H9 (cell line): Measurements from ENCODE around the gene DIMT1. TPM values are rescaled to one million over a fixed set of nuclear protein-coding genes. Genes with fewer than 3 reads are reported as not detected.

Experiments used
- DNase-seq: peaks from one replicate; pipeline ENCODE4 v3.0.0-alpha.2; 2017
- H2AFZ ChIP-seq: one replicate; pipeline ENCODE4 v1.6.1; 2013; ENCODE audit warnings: mild to moderate bottlenecking, low read length, control low read depth, moderate library complexity
- H2AK5ac ChIP-seq: 2 replicates; pipeline ENCODE4 v1.6.1; 2013; ENCODE audit warnings: low read length, control low read depth, mixed read lengths; ENCODE audit not compliant: insufficient read length
- H2BK120ac ChIP-seq: one replicate; pipeline ENCODE4 v1.6.1; 2013; ENCODE audit warnings: low read depth, mild to moderate bottlenecking, low read length, control low read depth, inconsistent platforms; ENCODE audit not compliant: poor library complexity, severe bottlenecking
- H2BK12ac ChIP-seq: 2 replicates; pipeline ENCODE4 v1.6.1; 2013; ENCODE audit warnings: low read length, control low read depth, mixed read lengths, low read depth; ENCODE audit not compliant: insufficient read length
- H2BK15ac ChIP-seq: 2 replicates; pipeline ENCODE4 v1.6.1; 2013; ENCODE audit warnings: low read depth, low read length, control low read depth
- H2BK20ac ChIP-seq: one replicate; pipeline ENCODE4 v1.6.1; 2013; ENCODE audit warnings: low read depth, mild to moderate bottlenecking, low read length, control low read depth, inconsistent platforms; ENCODE audit not compliant: poor library complexity, severe bottlenecking
- H2BK5ac ChIP-seq: 2 replicates; pipeline ENCODE4 v1.6.1; 2013; ENCODE audit warnings: low read length, control low read depth, mixed read lengths; ENCODE audit not compliant: insufficient read length
- H3K14ac ChIP-seq: 2 replicates; pipeline ENCODE4 v1.6.1; 2013; ENCODE audit warnings: low read length, control low read depth; ENCODE audit not compliant: insufficient read depth
- H3K18ac ChIP-seq: 2 replicates; pipeline ENCODE4 v1.6.1; 2013; ENCODE audit warnings: low read depth, mild to moderate bottlenecking, mixed read lengths, low read length, control low read depth; ENCODE audit not compliant: insufficient read length
- H3K23ac ChIP-seq: 2 replicates; pipeline ENCODE4 v1.6.1; 2013; ENCODE audit warnings: low read length, control low read depth, mixed read lengths, low read depth; ENCODE audit not compliant: insufficient read length
- H3K23me2 ChIP-seq: 2 replicates; pipeline ENCODE4 v1.6.1; 2013; ENCODE audit warnings: low read depth, mild to moderate bottlenecking, mixed read lengths, low read length, control low read depth; ENCODE audit not compliant: insufficient read length, poor library complexity, severe bottlenecking
- H3K27ac ChIP-seq: 2 replicates; pipeline ENCODE4 v1.5.1; 2013; ENCODE audit warnings: low read length, control low read depth, mixed read lengths, low read depth; ENCODE audit not compliant: insufficient read length
- H3K27me3 ChIP-seq: 2 replicates; pipeline ENCODE4 v1.6.1; 2013; ENCODE audit warnings: low read length, control low read depth, inconsistent platforms; ENCODE audit not compliant: insufficient read depth
- H3K4ac ChIP-seq: 2 replicates; pipeline ENCODE4 v1.6.1; 2013; ENCODE audit warnings: low read depth, mild to moderate bottlenecking, control low read depth, inconsistent platforms, low read length, moderate library complexity
- H3K4me1 ChIP-seq: 2 replicates; pipeline ENCODE4 v1.6.1; 2013; ENCODE audit warnings: low read length, control low read depth, inconsistent platforms; ENCODE audit not compliant: insufficient read depth
- H3K4me2 ChIP-seq: 2 replicates; pipeline ENCODE4 v1.6.1; 2013; ENCODE audit warnings: low read length, control low read depth, mixed read lengths; ENCODE audit not compliant: insufficient read length, insufficient read depth
- H3K56ac ChIP-seq: 2 replicates; pipeline ENCODE4 v1.6.1; 2013; ENCODE audit warnings: low read depth, mild to moderate bottlenecking, mixed read lengths, low read length, control low read depth; ENCODE audit not compliant: insufficient read length
- H3K79me1 ChIP-seq: 2 replicates; pipeline ENCODE4 v1.6.1; 2013; ENCODE audit warnings: low read depth, mild to moderate bottlenecking, moderate library complexity, low read length, control low read depth, inconsistent platforms; ENCODE audit not compliant: insufficient read depth, poor library complexity, severe bottlenecking
- H3K79me2 ChIP-seq: 2 replicates; pipeline ENCODE4 v1.6.1; 2013; ENCODE audit warnings: low read length, control low read depth, inconsistent platforms; ENCODE audit not compliant: insufficient read depth
- H3K9ac ChIP-seq: 2 replicates; pipeline ENCODE4 v1.6.1; 2013; ENCODE audit warnings: low read length, control low read depth, mixed read lengths; ENCODE audit not compliant: insufficient read length; ENCODE audit errors: extremely low read depth
- H3K9me3 ChIP-seq: one replicate; pipeline ENCODE4 v1.6.1; 2013; ENCODE audit warnings: low read depth, low read length, inconsistent platforms; ENCODE audit not compliant: control insufficient read depth
- H3T11ph ChIP-seq: one replicate; pipeline ENCODE4 v1.6.1; 2013; ENCODE audit warnings: mild to moderate bottlenecking, low read length, control low read depth, inconsistent platforms
- H4K20me1 ChIP-seq: one replicate; pipeline ENCODE4 v1.6.1; 2013; ENCODE audit not compliant: control insufficient read depth, insufficient read length, insufficient read depth
- H4K5ac ChIP-seq: 2 replicates; pipeline ENCODE4 v1.6.1; 2013; ENCODE audit warnings: low read depth, mild to moderate bottlenecking, mixed read lengths, low read length, control low read depth; ENCODE audit not compliant: insufficient read length
- H4K8ac ChIP-seq: replicated peaks from 2 replicates; pipeline ENCODE4 v1.6.1; 2013; ENCODE audit warnings: low read length, control low read depth, mixed read lengths, low read depth; ENCODE audit not compliant: insufficient read length
- H4K91ac ChIP-seq: 2 replicates; pipeline ENCODE4 v1.6.1; 2013; ENCODE audit warnings: low read depth, mild to moderate bottlenecking, moderate library complexity, mixed read lengths, low read length, control low read depth; ENCODE audit not compliant: insufficient read length
- H3K27ac Mint-ChIP-seq, 3 experiments: 2 replicates in 2 of 3; 3 replicates in 1 of 3; pipeline ENCODE4 v1.8.0; 2020 to 2021; ENCODE audit warnings: mixed read lengths in 3 of 3, mild to moderate bottlenecking in 1 of 3, moderate library complexity in 1 of 3
- H3K27me3 Mint-ChIP-seq: 2 replicates; pipeline ENCODE4 v1.8.0; 2021; ENCODE audit warnings: low read depth, mild to moderate bottlenecking, moderate library complexity, mixed read lengths
- H3K36me3 Mint-ChIP-seq, 3 experiments: 2 replicates in 2 of 3; 3 replicates in 1 of 3; pipeline ENCODE4 v1.8.0; 2020 to 2021; ENCODE audit warnings: low read depth in 3 of 3, mixed read lengths in 3 of 3; ENCODE audit not compliant: insufficient read depth in 1 of 3
- H3K4me1 Mint-ChIP-seq, 2 experiments: 2 replicates each; pipeline ENCODE4 v1.8.0; 2020; ENCODE audit warnings: mixed read lengths in 2 of 2
- H3K4me3 Mint-ChIP-seq, 2 experiments: 2 replicates in 1 of 2; 3 replicates in 1 of 2; pipeline ENCODE4 v1.8.0; 2020 to 2021; ENCODE audit warnings: mild to moderate bottlenecking in 2 of 2, mixed read lengths in 2 of 2, moderate library complexity in 1 of 2
- H3K9me3 Mint-ChIP-seq, 2 experiments: 2 replicates in 1 of 2; 3 replicates in 1 of 2; pipeline ENCODE4 v1.8.0; 2020; ENCODE audit warnings: mild to moderate bottlenecking in 2 of 2, mixed read lengths in 2 of 2, moderate library complexity in 1 of 2
- CTCF ChIP-seq: fragments of 200-600 bp; sonication (generic); conservative IDR thresholded peaks from 3 replicates; pipeline ENCODE4 v1.8.0; 2021; ENCODE audit warnings: antibody characterized with exemption, mild to moderate bottlenecking
- WGBS: extraction: QIAGEN DNeasy Blood & Tissue Kit; methylation state at CpG from one replicate; pipeline ENCODE4 v1.1.7; 2013; ENCODE audit warnings: missing lambda C conversion rate, low lambda C conversion rate, mixed read lengths; ENCODE audit not compliant: insufficient read length; ENCODE audit errors: extremely low coverage; 5-methylcytosine and 5-hydroxymethylcytosine counted together
- long read RNA-seq: library from polyadenylated mRNA; unstranded; transcript quantifications from one replicate; pipeline ENCODE4 v2.0.0, GENCODE V29; 2020
- total RNA-seq: library from RNA; stranded (reverse); gene quantifications from 2 replicates; pipeline ENCODE4 v1.2.1, GENCODE V29; 2021

DIMT1 gene
- total RNA-seq, result 35.5 and 36.0 TPM in 2 replicates
- long read RNA-seq, transcript DIMT1-201 (12 exons, 2,859 nt), result major isoform, 253 of 287 reads
- long read RNA-seq, partial matches to known transcripts, result 9 of 287 reads
- long read RNA-seq, other reads (novel, unspliced or antisense), result 24 of 287 reads

- peak within 1 kb of the TSS; percentile 92 to 97 for H3K4me3 Mint-ChIP-seq
- H3K23me2 ChIP-seq, result peaks cover 7% of the 10 kb centered on the region
These were observed at the start of gene DIMT1 for GRCh38 chr5:62403411-62404250. TSS of gene DIMT1 (minus strand) at chr5:62403905. CDS start at chr5:62403772, 133 bp downstream.

More at GRCh38 chr5:62403411-62404250, at the start of gene DIMT1:
- no peak within 1 kb of the TSS for H2BK120ac ChIP-seq
- Mint-ChIP-seq H3K36me3 (peaks cover 5 to 24% (median 21%) of the 10 kb centered on the region in 3 experiments), H3K9me3 (peaks cover 0 to 3% of the 10 kb centered on the region in 2 experiments; a peak in 3 of 5 replicates), H3K27ac (peak within 1 kb of the TSS; percentile 100), H3K27me3 (peaks cover 1% of the 10 kb centered on the region; the same call in 1 of the 2 replicates), H3K4me1 (peaks cover 18 to 20% of the 10 kb centered on the region in 2 experiments)
- TF ChIP-seq CTCF, result no peak
- H3K56ac ChIP-seq, result no peak within 1 kb of the TSS
- H3K4me1 ChIP-seq, result no peaks in the 10 kb centered on the region
- H3K4me2 ChIP-seq, result peak within 1 kb of the TSS; percentile 60
- H3K23ac ChIP-seq, result no peak within 1 kb of the TSS
- peak within 1 kb of the TSS; percentile 82 for H2AFZ ChIP-seq
- H3K79me2 ChIP-seq, result no peaks in the 10 kb centered on the region
- H2BK12ac ChIP-seq, result no peak within 1 kb of the TSS
- H2BK20ac ChIP-seq, result no peak within 1 kb of the TSS
- WGBS, result no CpG with 5 or more reads among the region's 66 CpGs
- DNase-seq, result peak; percentile 97
- H3K9ac ChIP-seq, result peak within 1 kb of the TSS; percentile 91
- H3K27me3 ChIP-seq, result no peaks in the 10 kb centered on the region
- peak within 1 kb of the TSS; percentile 74 for H3K14ac ChIP-seq
- H3K4ac ChIP-seq, result no peak within 1 kb of the TSS
- H3K9me3 ChIP-seq, result no peaks in the 10 kb centered on the region
- H4K8ac ChIP-seq, result no peak within 1 kb of the TSS
- no peaks in the 10 kb centered on the region for H4K20me1 ChIP-seq
- H3T11ph ChIP-seq, result no peak within 1 kb of the TSS
- no peak within 1 kb of the TSS for H4K91ac ChIP-seq
- H2BK15ac ChIP-seq, result no peak within 1 kb of the TSS
- no peak within 1 kb of the TSS for H4K5ac ChIP-seq
- no peak within 1 kb of the TSS for H2AK5ac ChIP-seq
- H3K27ac ChIP-seq, result peak within 1 kb of the TSS; percentile 44
- no peaks in the 10 kb centered on the region for H3K79me1 ChIP-seq
- H2BK5ac ChIP-seq, result no peak within 1 kb of the TSS
- H3K18ac ChIP-seq, result peak within 1 kb of the TSS; percentile 71
